GM19023 (cell line): ENCODE results near the gene TCERG1L.
"Not testable (repeated sequence)": the region's sequence is repeated elsewhere in the genome, so short reads cannot be mapped to it uniquely, and the experiment has no call there.

Source experiments
- ATAC-seq: cut with Tn5 transposase; IDR thresholded peaks from one replicate; pipeline ENCODE4 v1.9.1; 2021; ENCODE audit warnings: mild to moderate bottlenecking, moderate library complexity; ENCODE audit not compliant: unreplicated experiment

Gene TCERG1L

GRCh38 chr10:131147301-131147975, 164.1 kb downstream of the TCERG1L start:
- no peak for ATAC-seq

GRCh38 chr10:131146790-131147189, 164.7 kb downstream of the TCERG1L start:
- no peak for ATAC-seq

- ATAC-seq = no peak
These were observed 165.8 kb downstream of the TCERG1L start for GRCh38 chr10:131145756-131146155.

- ATAC-seq = no peak
These were observed 166.7 kb downstream of the TCERG1L start for GRCh38 chr10:131144711-131145375.

- no peak for ATAC-seq
These were observed 167.3 kb downstream of the TCERG1L start for GRCh38 chr10:131144196-131144595.

GRCh38 chr10:131143425-131144165, 167.9 kb downstream of the TCERG1L start:
- ATAC-seq = no peak

- ATAC-seq = no peak
These were observed 168.8 kb downstream of the TCERG1L start for GRCh38 chr10:131142517-131143380.

- ATAC-seq = no peak
These were observed 169.6 kb downstream of the TCERG1L start for GRCh38 chr10:131141645-131142516.

GRCh38 chr10:131141207-131141606, 170.3 kb downstream of the TCERG1L start:
- ATAC-seq = no peak

- ATAC-seq = no peak
These were observed 170.9 kb downstream of the TCERG1L start for GRCh38 chr10:131140606-131141005.

GRCh38 chr10:131137223-131137622, 174.3 kb downstream of the TCERG1L start:
- ATAC-seq = no peak

- not testable (repeated sequence) for ATAC-seq
These were observed 175.2 kb downstream of the TCERG1L start for GRCh38 chr10:131136336-131136735.

- no peak for ATAC-seq
These were observed 175.8 kb downstream of the TCERG1L start for GRCh38 chr10:131135716-131136115.

GRCh38 chr10:131134651-131135050, 176.9 kb downstream of the TCERG1L start:
- ATAC-seq = no peak

GRCh38 chr10:131134001-131134576, 177.4 kb downstream of the TCERG1L start:
- ATAC-seq = no peak

- ATAC-seq = no peak
These were observed 178.8 kb downstream of the TCERG1L start for GRCh38 chr10:131132681-131133080.

- no peak for ATAC-seq
These were observed 179.6 kb downstream of the TCERG1L start for GRCh38 chr10:131131726-131132591.

GRCh38 chr10:131130025-131130424, 181.5 kb downstream of the TCERG1L start:
- no peak for ATAC-seq

GRCh38 chr10:131129544-131129943, 182.0 kb downstream of the TCERG1L start:
- ATAC-seq = no peak
